ENCODE measurements around the gene NCKAP5.

NCKAP5 gene

GRCh38 chr2:133364636-133365035 is 203.6 kb downstream of the NCKAP5 start:
- no peak for TF ChIP-seq CTCF (IDR thresholded peaks at IDR 0.05; ENCODE audit: control insufficient read depth, extremely low read depth, insufficient read depth)
- H3K4me3 ChIP-seq (ENCODE audit: low read depth, low read length): no peak overlapping the region
- no peak for DNase-seq (ENCODE audit: low read depth)

- no peak for TF ChIP-seq CTCF (IDR thresholded peaks at IDR 0.05; ENCODE audit: control insufficient read depth, extremely low read depth, insufficient read depth)
- DNase-seq (ENCODE audit: low read depth): no peak
- H3K4me3 ChIP-seq (ENCODE audit: low read depth, low read length): no peak overlapping the region
These were observed 204.4 kb downstream of the NCKAP5 start for GRCh38 chr2:133363884-133364283.

GRCh38 chr2:133362061-133362476 is 206.2 kb downstream of the NCKAP5 start:
- no peak overlapping the region for H3K4me3 ChIP-seq (ENCODE audit: low read depth, low read length)
- TF ChIP-seq CTCF (IDR thresholded peaks at IDR 0.05; ENCODE audit: control insufficient read depth, extremely low read depth, insufficient read depth): no peak
- DNase-seq (ENCODE audit: low read depth): no peak

- no peak overlapping the region for H3K4me3 ChIP-seq (ENCODE audit: low read depth, low read length)
- TF ChIP-seq CTCF (IDR thresholded peaks at IDR 0.05; ENCODE audit: control insufficient read depth, extremely low read depth, insufficient read depth): no peak
- no peak for DNase-seq (ENCODE audit: low read depth)
These were observed 207.4 kb downstream of the NCKAP5 start for GRCh38 chr2:133360882-133361281.

- H3K4me3 ChIP-seq (ENCODE audit: low read depth, low read length): no peak overlapping the region
- DNase-seq (ENCODE audit: low read depth): no peak
- TF ChIP-seq CTCF (IDR thresholded peaks at IDR 0.05; ENCODE audit: control insufficient read depth, extremely low read depth, insufficient read depth): no peak
These were observed 208.1 kb downstream of the NCKAP5 start for GRCh38 chr2:133360190-133360589.

GRCh38 chr2:133352719-133353118 is 215.5 kb downstream of the NCKAP5 start:
- no peak overlapping the region for H3K4me3 ChIP-seq (ENCODE audit: low read depth, low read length)
- no peak for DNase-seq (ENCODE audit: low read depth)
- no peak for TF ChIP-seq CTCF (IDR thresholded peaks at IDR 0.05; ENCODE audit: control insufficient read depth, extremely low read depth, insufficient read depth)

GRCh38 chr2:133346654-133347053 is 221.6 kb downstream of the NCKAP5 start:
- H3K4me3 ChIP-seq (ENCODE audit: low read depth, low read length): no peak overlapping the region
- TF ChIP-seq CTCF (IDR thresholded peaks at IDR 0.05; ENCODE audit: control insufficient read depth, extremely low read depth, insufficient read depth): no peak
- no peak for DNase-seq (ENCODE audit: low read depth)

Data from LNCaP clone FGC (cell line).